SK-N-SH treated with all-trans-retinoic acid at 6 μM for 48 hours (cell line): Measurements from ENCODE around the gene KLHL6.

ENCODE experiments used
- ATAC-seq: fragments of 200-7000 bp; cut with Tn5 transposase; 3 replicates; pipeline ENCODE4 v1.9.1; 2020; ENCODE audit warnings: mild to moderate bottlenecking, moderate library complexity
- BACH2 ChIP-seq: fragments of 250-450 bp; sonication (Bioruptor Pico); IDR thresholded peaks from 2 replicates; pipeline ENCODE4 v1.9.0; 2021; ENCODE audit warnings: mild to moderate bottlenecking, borderline replicate concordance
- CREB5 ChIP-seq: fragments of 250-450 bp; sonication (Bioruptor Pico); IDR thresholded peaks from 2 replicates; pipeline ENCODE4 v1.5.1; 2020; ENCODE audit warnings: low read depth, mild to moderate bottlenecking, moderate library complexity
- CSDC2 ChIP-seq: fragments of 250-450 bp; sonication (Bioruptor Pico); IDR thresholded peaks from 2 replicates; pipeline ENCODE4 v1.5.0; 2020; ENCODE audit warnings: mild to moderate bottlenecking, moderate library complexity
- ESRRG ChIP-seq: fragments of 250-450 bp; sonication (Bioruptor Pico); IDR thresholded peaks from 2 replicates; pipeline ENCODE4 v1.6.1; 2021; ENCODE audit warnings: mild to moderate bottlenecking
- GLIS3 ChIP-seq: fragments of 250-450 bp; sonication (Bioruptor Pico); IDR thresholded peaks from 2 replicates; pipeline ENCODE4 v1.5.0; 2020; ENCODE audit warnings: mild to moderate bottlenecking, moderate library complexity
- ISL1 ChIP-seq: fragments of 250-450 bp; sonication (Bioruptor Pico); IDR thresholded peaks from 2 replicates; pipeline ENCODE4 v2.1.2; 2022; ENCODE audit warnings: mild to moderate bottlenecking, moderate library complexity
- OSR1 ChIP-seq: fragments of 250-450 bp; sonication (Bioruptor Pico); IDR thresholded peaks from 2 replicates; pipeline ENCODE4 v1.8.0; 2022; ENCODE audit warnings: moderate library complexity, mild to moderate bottlenecking, inconsistent platforms
- POU6F1 ChIP-seq: fragments of 250-450 bp; sonication (Bioruptor Pico); IDR thresholded peaks from 2 replicates; pipeline ENCODE4 v1.8.0; 2021; ENCODE audit warnings: low read depth, mild to moderate bottlenecking, moderate library complexity, borderline replicate concordance
- PPARA ChIP-seq: fragments of 250-450 bp; sonication (Bioruptor Pico); IDR thresholded peaks from 2 replicates; pipeline ENCODE4 v1.5.0; 2020; ENCODE audit warnings: mild to moderate bottlenecking, borderline replicate concordance
- TCF4 ChIP-seq: fragments of 250-450 bp; sonication (Bioruptor Pico); IDR thresholded peaks from 2 replicates; pipeline ENCODE4 v1.8.0; 2021; ENCODE audit warnings: mild to moderate bottlenecking, moderate library complexity, borderline replicate concordance
- ZFP3 ChIP-seq: fragments of 250-450 bp; sonication (Bioruptor Pico); IDR thresholded peaks from 2 replicates; pipeline ENCODE4 v1.5.0; 2020; ENCODE audit warnings: mild to moderate bottlenecking, moderate library complexity
- ZNF565 ChIP-seq: fragments of 450-650 bp; formaldehyde crosslinking; conservative IDR thresholded peaks from 2 replicates; pipeline ENCODE4 v1.5.0; 2020; ENCODE audit warnings: low read depth, mild to moderate bottlenecking, moderate library complexity
- ZNF70 ChIP-seq: fragments of 450-650 bp; formaldehyde crosslinking; IDR thresholded peaks from 2 replicates; pipeline ENCODE4 v1.5.0; 2020; ENCODE audit warnings: mild to moderate bottlenecking, moderate library complexity
- ZNF8 ChIP-seq: fragments of 450-650 bp; formaldehyde crosslinking; IDR thresholded peaks from 2 replicates; pipeline ENCODE4 v1.5.0; 2020; ENCODE audit warnings: mild to moderate bottlenecking, moderate library complexity
- TF ChIP-seq, protein P1 (sequence below): fragments of 250-450 bp; sonication (Bioruptor Pico); IDR thresholded peaks from 2 replicates; pipeline ENCODE4 v1.8.0; 2020; ENCODE audit warnings: mild to moderate bottlenecking, moderate library complexity, borderline replicate concordance

Gene KLHL6

DNA sequence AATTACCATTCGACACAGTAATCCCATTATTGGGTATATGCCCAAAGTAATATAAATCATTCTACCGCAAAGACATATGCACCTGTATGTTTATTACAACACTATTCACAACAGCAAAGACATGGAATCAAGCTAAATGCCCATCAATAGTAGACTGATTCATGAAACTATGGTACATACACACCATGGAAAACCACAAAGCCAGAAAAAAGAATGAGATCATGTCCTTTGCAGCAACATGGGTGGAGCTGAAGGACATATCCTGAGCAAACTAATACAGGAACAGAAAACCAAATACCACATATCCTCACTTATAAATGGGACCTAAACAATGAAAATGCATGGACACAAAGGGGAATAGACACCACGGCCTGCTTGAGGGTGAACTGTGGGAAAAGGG lies 116.0 kb downstream of the KLHL6 start:
- ATAC-seq, result no peak
- TF ChIP-seq ZFP3 (CRISPR knock-in tag) (no peak), CSDC2 (no peak)

DNA sequence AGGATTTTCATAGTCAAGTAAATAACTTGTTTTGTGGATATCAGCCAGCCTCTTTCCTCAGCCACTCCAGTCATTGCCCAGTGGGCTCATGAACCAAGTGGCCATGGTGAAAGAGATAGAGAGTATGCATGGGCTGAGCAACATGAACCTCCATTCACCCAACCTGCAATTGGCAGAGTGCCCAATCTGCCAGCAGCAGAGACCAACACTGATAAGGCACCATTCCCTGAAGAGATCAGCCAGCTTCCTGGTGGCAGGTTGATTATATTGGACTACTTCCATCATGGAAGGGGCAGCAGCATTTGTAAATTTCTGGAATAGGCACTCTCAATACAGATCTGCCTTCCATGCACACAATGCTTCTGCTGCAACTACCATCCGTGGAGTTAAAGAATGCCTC lies 116.8 kb downstream of the KLHL6 start:
- TF ChIP-seq PPARA (CRISPR knock-in tag) (no peak), ZNF70 (CRISPR knock-in tag) (no peak), ESRRG (no peak), BACH2 (no peak), POU6F1 (CRISPR knock-in tag) (no peak), GLIS3 (CRISPR knock-in tag) (no peak), ZFP3 (CRISPR knock-in tag) (no peak), ZNF565 (no peak)
- TF ChIP-seq, protein P1, sequence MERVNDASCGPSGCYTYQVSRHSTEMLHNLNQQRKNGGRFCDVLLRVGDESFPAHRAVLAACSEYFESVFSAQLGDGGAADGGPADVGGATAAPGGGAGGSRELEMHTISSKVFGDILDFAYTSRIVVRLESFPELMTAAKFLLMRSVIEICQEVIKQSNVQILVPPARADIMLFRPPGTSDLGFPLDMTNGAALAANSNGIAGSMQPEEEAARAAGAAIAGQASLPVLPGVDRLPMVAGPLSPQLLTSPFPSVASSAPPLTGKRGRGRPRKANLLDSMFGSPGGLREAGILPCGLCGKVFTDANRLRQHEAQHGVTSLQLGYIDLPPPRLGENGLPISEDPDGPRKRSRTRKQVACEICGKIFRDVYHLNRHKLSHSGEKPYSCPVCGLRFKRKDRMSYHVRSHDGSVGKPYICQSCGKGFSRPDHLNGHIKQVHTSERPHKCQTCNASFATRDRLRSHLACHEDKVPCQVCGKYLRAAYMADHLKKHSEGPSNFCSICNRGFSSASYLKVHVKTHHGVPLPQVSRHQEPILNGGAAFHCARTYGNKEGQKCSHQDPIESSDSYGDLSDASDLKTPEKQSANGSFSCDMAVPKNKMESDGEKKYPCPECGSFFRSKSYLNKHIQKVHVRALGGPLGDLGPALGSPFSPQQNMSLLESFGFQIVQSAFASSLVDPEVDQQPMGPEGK (CRISPR knock-in tag), result no peak
- TF ChIP-seq, all 23 proteins: peak for 0
- no peak for ATAC-seq

- TF ChIP-seq CSDC2 (no peak), ISL1 (CRISPR knock-in tag) (no peak), TCF4 (no peak), CREB5 (CRISPR knock-in tag) (no peak), ZNF8 (no peak), OSR1 (CRISPR knock-in tag) (no peak)
- TF ChIP-seq, protein P1 (CRISPR knock-in tag), result no peak
- no peak for ATAC-seq
These were observed 117.6 kb downstream of the KLHL6 start for GRCh38 chr3:183437666-183438564.
